ENCODE data around the gene OVCH1.
"Not testable (repeated sequence)": the region's sequence is repeated elsewhere in the genome, so short reads cannot be mapped to it uniquely, and the experiment has no call there.

OVCH1 gene

DNA sequence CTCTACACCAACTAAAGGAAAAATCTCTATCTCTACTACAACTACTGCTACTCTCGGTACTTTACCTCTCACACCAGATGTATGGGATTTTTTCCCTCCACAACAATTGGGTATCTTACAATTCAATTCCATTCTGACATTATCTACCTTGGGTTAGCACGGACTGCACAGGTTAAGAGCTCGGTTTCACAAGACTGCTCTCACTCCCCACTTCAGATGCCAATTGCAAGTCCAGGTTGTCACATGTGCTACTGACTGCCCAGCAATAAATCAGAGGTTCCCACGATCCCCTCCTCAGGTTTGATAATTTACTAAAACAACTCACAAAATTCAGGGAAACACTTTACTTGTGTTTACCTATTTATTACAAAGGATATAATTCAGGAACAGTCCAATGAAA, 58.0 kb downstream of the OVCH1 start:
- in situ Hi-C loops (cut with HindIII; ENCODE audit: low sequenced_read_pairs), result no loop called here
- no peak for DNase-seq (ENCODE audit: low read depth, low spot score)
- H3K4me3 ChIP-seq (ENCODE audit: low read depth, low read length), result no peak overlapping the region
- TF ChIP-seq, protein P1, sequence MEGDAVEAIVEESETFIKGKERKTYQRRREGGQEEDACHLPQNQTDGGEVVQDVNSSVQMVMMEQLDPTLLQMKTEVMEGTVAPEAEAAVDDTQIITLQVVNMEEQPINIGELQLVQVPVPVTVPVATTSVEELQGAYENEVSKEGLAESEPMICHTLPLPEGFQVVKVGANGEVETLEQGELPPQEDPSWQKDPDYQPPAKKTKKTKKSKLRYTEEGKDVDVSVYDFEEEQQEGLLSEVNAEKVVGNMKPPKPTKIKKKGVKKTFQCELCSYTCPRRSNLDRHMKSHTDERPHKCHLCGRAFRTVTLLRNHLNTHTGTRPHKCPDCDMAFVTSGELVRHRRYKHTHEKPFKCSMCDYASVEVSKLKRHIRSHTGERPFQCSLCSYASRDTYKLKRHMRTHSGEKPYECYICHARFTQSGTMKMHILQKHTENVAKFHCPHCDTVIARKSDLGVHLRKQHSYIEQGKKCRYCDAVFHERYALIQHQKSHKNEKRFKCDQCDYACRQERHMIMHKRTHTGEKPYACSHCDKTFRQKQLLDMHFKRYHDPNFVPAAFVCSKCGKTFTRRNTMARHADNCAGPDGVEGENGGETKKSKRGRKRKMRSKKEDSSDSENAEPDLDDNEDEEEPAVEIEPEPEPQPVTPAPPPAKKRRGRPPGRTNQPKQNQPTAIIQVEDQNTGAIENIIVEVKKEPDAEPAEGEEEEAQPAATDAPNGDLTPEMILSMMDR (IDR thresholded peaks at IDR 0.05; ENCODE audit: low read depth, low read length), result no peak

DNA sequence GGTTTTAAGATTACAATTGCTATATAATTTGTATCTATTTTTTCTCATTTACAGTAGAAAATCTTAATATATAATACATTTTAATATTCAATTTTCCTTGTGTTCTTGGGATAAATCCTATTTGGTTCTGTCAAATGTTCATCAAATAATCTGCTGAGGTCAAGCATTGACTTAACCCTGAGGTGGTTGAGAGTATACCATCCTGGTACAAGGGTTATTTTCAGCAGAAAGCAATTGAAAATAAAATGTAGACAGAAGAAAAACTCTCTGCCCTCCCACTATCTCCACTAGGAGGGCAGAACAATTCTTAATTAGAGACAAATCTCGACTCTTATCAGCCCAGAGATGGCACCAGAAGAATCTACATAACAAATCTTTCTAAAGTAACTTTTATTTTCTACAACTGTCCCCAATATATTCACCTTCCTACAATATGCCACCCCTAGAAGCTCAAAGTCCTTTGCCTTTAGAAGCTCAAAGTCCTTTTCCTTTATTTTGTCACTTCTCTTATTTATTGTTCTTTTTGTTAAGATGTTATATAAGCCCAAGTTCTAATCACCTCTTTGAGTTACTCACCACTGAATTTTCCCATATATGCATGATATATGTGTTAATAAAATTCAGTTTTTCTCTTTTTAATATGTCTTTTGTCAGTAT, 58.6 kb downstream of the OVCH1 start:
- no peak overlapping the region for H3K4me3 ChIP-seq (ENCODE audit: low read depth, low read length)
- no peak for DNase-seq (ENCODE audit: low read depth, low spot score)
- in situ Hi-C loops (cut with HindIII; ENCODE audit: low sequenced_read_pairs), result no loop called here
- TF ChIP-seq, protein P1 (IDR thresholded peaks at IDR 0.05; ENCODE audit: low read depth, low read length), result no peak

DNA sequence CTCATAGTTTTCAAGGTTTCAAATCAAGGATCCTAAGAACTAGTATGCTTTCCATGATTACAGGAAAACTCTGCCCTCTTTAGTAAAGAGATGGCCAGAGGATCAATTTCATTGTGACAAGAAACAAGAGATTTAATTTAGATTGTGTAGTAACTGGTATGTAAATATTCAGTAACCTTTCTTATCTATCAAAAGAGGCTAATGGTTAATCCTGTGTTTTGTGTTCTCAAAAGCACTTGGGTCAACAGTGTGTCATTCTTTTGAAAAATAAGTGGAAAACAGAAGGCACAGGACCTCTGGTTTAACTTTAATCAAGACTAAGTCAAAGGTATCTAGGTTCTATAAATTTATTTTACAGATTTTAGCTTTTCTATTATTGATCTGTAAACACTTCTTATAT, 59.9 kb downstream of the OVCH1 start:
- DNase-seq (ENCODE audit: low read depth, low spot score), result no peak
- no peak overlapping the region for H3K4me3 ChIP-seq (ENCODE audit: low read depth, low read length)
- in situ Hi-C loops (cut with HindIII; ENCODE audit: low sequenced_read_pairs), result no loop called here
- TF ChIP-seq, protein P1 (IDR thresholded peaks at IDR 0.05; ENCODE audit: low read depth, low read length), result no peak

DNA sequence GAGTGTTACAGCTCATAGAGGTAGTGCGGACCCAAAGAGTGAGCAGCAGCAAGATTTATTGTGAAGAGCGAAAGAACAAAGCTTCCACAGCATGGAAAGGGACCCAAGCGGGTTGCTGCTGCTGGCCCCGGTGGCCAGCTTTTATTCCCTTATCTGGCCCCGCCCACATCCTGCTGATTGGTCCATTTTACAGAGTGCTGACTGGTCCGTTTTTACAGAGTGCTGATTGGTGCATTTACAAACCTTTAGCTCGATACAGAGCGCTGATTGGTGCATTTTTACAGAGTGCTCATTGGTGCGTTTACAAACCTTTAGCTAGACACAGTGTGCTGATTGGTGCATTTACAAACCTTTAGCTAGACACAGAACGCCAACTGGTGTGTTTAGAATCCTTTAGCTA, 60.7 kb downstream of the OVCH1 start:
- in situ Hi-C loops (cut with HindIII; ENCODE audit: low sequenced_read_pairs); DNase-seq (ENCODE audit: low read depth, low spot score); H3K4me3 ChIP-seq (ENCODE audit: low read depth, low read length): not testable (repeated sequence)

GRCh38 chr12:29431513-29431912, 66.0 kb downstream of the OVCH1 start:
- no peak overlapping the region for H3K4me3 ChIP-seq (ENCODE audit: low read depth, low read length)
- TF ChIP-seq, protein P1 (IDR thresholded peaks at IDR 0.05; ENCODE audit: low read depth, low read length), result no peak
- DNase-seq (ENCODE audit: low read depth, low spot score), result no peak
- in situ Hi-C loops (cut with HindIII; ENCODE audit: low sequenced_read_pairs), result no loop called here

DNA sequence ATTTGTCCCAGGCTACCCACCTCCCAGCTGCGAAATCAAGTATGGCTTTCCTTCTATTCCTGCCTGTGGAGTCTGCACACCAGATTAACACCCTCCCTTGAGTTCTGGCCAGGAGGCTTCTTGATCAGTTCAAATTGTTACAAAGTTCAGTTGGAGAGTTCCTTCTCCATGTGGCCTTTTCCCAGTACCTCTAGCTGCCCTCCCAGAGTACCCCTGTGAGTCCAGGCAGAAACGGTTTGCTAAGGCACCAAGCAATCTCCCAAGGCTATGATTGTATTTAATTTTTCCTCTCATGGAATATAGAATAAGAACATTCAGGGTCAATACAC, 66.8 kb downstream of the OVCH1 start:
- DNase-seq (ENCODE audit: low read depth, low spot score), result no peak
- in situ Hi-C loops (cut with HindIII; ENCODE audit: low sequenced_read_pairs), result no loop called here
- TF ChIP-seq, protein P1 (IDR thresholded peaks at IDR 0.05; ENCODE audit: low read depth, low read length), result no peak
- no peak overlapping the region for H3K4me3 ChIP-seq (ENCODE audit: low read depth, low read length)

DNA sequence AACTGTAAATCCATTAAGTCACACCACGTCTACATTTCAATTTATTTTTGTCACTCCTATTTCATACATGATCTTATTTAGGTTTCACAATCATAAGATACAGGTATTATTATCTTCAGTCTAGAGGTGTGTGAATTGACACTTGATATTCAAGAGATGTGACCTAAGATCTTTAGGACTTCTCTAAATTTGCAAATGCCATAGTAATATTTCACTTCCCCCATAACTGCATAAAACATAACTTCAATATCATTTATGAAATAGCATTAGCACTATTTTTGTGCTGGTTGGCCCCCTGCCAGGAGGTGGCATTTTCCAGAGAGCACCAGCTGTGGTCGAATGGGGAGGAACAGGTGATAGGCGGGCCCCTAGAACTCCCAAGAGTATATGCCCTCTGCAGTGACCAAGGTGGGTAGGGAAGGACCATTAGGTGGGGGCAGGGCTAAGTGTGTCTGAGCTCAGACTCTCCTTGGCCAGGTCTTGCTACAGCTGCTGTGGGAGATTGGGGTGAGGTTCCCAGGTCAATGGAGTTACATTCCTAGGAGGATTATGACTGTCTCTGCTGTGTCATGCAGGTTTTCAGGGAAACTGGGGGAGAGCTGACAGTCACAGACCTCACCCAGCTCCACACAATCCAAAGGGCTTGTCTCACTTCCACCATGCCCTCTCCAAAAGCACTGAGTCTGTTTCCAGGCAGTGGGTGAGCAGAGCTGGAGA, 67.3 kb downstream of the OVCH1 start:
- DNase-seq (ENCODE audit: low read depth, low spot score), result no peak
- in situ Hi-C loops (cut with HindIII; ENCODE audit: low sequenced_read_pairs), result no loop called here

More for the DNA sequence above, 67.3 kb downstream of the OVCH1 start:
- no peak overlapping the region for H3K4me3 ChIP-seq (ENCODE audit: low read depth, low read length)
- TF ChIP-seq, protein P1 (IDR thresholded peaks at IDR 0.05; ENCODE audit: low read depth, low read length), result no peak
